GM12864 (cell line): ENCODE results near the gene CACNG8.

ENCODE experiments used
- DNase-seq: peaks from one replicate; pipeline ENCODE4 v3.0.0-alpha.2; 2011; ENCODE audit warnings: low read depth
- H3K4me3 ChIP-seq: 2 replicates; pipeline ENCODE4 v1.5.1; 2011; ENCODE audit warnings: mild to moderate bottlenecking, low read depth, low read length, control low read depth
- CTCF ChIP-seq: IDR thresholded peaks from 2 replicates; pipeline ENCODE4 v1.5.1; 2011; ENCODE audit warnings: low read depth, mild to moderate bottlenecking, moderate library complexity, low read length, control low read depth, inconsistent platforms; ENCODE audit errors: missing control alignments

CACNG8 gene

GRCh38 chr19:53962887-53963431 lies at the start of gene CACNG8:
Gene CACNG8 (plus strand): TSS chr19:53962937.
- no peak for DNase-seq
- no peak within 1 kb of the TSS for H3K4me3 ChIP-seq
- TF ChIP-seq CTCF = no peak

- no peak for DNase-seq
- no peak overlapping the region for H3K4me3 ChIP-seq
- no peak for TF ChIP-seq CTCF
These were observed 47.7 kb upstream of the CACNG8 start for GRCh38 chr19:53915000-53915399.

GRCh38 chr19:53916004-53916403 lies 46.7 kb upstream of the CACNG8 start:
- no peak for TF ChIP-seq CTCF
- no peak overlapping the region for H3K4me3 ChIP-seq
- no peak for DNase-seq

GRCh38 chr19:53917356-53917755 lies 45.4 kb upstream of the CACNG8 start:
- no peak overlapping the region for H3K4me3 ChIP-seq
- no peak for DNase-seq
- TF ChIP-seq CTCF = no peak

GRCh38 chr19:53927739-53928138 lies 35.0 kb upstream of the CACNG8 start:
- DNase-seq = no peak
- no peak overlapping the region for H3K4me3 ChIP-seq
- TF ChIP-seq CTCF = no peak

GRCh38 chr19:53936029-53936428 lies 26.7 kb upstream of the CACNG8 start:
- no peak overlapping the region for H3K4me3 ChIP-seq
- no peak for TF ChIP-seq CTCF
- DNase-seq = no peak

- DNase-seq = no peak
- no peak overlapping the region for H3K4me3 ChIP-seq
- no peak for TF ChIP-seq CTCF
These were observed 20.5 kb upstream of the CACNG8 start for GRCh38 chr19:53942001-53942786.
